Measurements from ENCODE around the gene NAALADL2. TPM values are rescaled to one million over a fixed set of nuclear protein-coding genes. Genes with fewer than 3 reads are reported as not detected.
"Not testable (repeated sequence)": the region's sequence is repeated elsewhere in the genome, so short reads cannot be mapped to it uniquely, and the experiment has no call there.

NAALADL2 gene
- total RNA-seq, 1 donor from 2014 or later: 5.2 TPM

DNA sequence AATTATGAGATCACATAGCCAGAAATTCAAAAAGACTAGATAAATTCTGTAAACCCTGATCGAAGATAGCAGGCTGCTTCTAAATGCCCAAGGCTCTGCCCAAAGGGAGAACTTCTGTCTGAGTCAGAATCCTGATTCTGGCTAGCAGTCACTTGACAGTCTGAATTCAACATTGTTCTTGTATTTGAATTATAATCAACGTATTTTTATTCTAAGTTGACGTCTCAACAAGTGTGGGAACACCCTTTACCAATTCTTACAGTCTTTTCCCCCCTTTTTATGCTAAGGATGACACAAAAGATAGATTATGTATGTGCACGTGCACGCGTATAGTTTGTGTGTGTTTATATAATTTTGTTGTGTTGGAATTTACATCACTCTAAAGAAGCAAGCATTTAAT, 552.8 kb downstream of the NAALADL2 start:
- no peak for ATAC-seq
- DNase-seq (ENCODE audit: missing footprints): no peak
- intact Hi-C loops (cut with DNase I): no loop called here

DNA sequence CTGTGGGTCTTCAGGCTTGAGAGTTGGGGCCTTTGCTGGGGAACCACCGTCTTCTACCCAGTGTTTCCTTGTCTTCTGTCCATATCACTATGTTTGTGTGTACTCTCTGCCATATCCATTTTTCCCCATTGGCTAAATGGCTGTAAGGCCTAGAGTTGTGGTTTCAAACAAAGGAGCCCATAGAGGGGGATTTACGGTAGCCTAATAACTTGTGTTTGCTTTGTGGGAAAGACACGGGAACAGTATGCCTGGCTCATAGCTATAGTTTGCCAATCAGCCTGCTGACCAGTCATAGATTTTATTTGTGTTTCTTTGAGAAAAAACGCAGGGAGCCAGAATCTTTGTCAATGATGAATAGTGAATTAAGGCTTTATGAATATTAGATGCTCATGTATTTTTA, 554.8 kb downstream of the NAALADL2 start:
- ATAC-seq: no peak
- intact Hi-C loops (cut with DNase I): no loop called here
- no peak for DNase-seq (ENCODE audit: missing footprints)

DNA sequence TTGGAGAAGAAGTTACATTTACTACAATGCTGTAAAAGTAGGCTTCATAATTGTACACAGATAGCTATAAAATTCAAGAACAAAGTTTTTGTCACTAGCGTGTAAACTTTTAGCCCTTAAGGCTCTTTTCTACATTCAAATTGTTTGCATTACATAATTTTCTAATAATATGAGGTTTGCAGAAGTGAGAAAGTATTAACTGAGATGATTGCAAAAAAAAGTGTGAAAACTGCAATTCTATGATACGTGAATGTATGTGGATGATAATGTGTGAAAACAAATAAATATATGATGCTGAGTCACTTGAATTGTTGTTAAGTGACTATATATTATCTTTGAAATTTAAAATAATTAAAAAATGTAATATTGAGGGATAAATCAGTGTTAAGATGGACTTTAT, 557.5 kb downstream of the NAALADL2 start:
- DNase-seq (ENCODE audit: missing footprints) (no peak), ATAC-seq (no peak)
- intact Hi-C loops (cut with DNase I): no loop called here

- ATAC-seq (no peak), DNase-seq (ENCODE audit: missing footprints) (no peak)
- intact Hi-C loops (cut with DNase I): no loop called here
These were observed 558.3 kb downstream of the NAALADL2 start for GRCh38 chr3:175417426-175417825.

- no peak for ATAC-seq
- no peak for DNase-seq (ENCODE audit: missing footprints)
- intact Hi-C loops (cut with DNase I): no loop called here
These were observed 562.8 kb downstream of the NAALADL2 start for GRCh38 chr3:175421902-175422301.

- DNase-seq (ENCODE audit: missing footprints) (no peak), ATAC-seq (no peak)
- intact Hi-C loops (cut with DNase I): no loop called here
These were observed 563.6 kb downstream of the NAALADL2 start for GRCh38 chr3:175422744-175423143.

GRCh38 chr3:175423848-175424247, 564.7 kb downstream of the NAALADL2 start:
- intact Hi-C loops (cut with DNase I); ATAC-seq; DNase-seq (ENCODE audit: missing footprints): not testable (repeated sequence)

- no peak for DNase-seq (ENCODE audit: missing footprints)
- intact Hi-C loops (cut with DNase I): no loop called here
- ATAC-seq: no peak
These were observed 567.7 kb downstream of the NAALADL2 start for GRCh38 chr3:175426805-175427204.

GRCh38 chr3:175428466-175428865, 569.3 kb downstream of the NAALADL2 start:
- ATAC-seq (no peak), DNase-seq (ENCODE audit: missing footprints) (no peak)
- intact Hi-C loops (cut with DNase I): no loop called here

GRCh38 chr3:175430983-175431773, 572.0 kb downstream of the NAALADL2 start:
- intact Hi-C loops (cut with DNase I): no loop called here
- ATAC-seq (no peak), DNase-seq (ENCODE audit: missing footprints) (no peak)

GRCh38 chr3:175432376-175433025, 573.4 kb downstream of the NAALADL2 start:
- DNase-seq (ENCODE audit: missing footprints) (no peak), ATAC-seq (no peak)
- intact Hi-C loops (cut with DNase I): no loop called here

GRCh38 chr3:175433026-175433674, 574.0 kb downstream of the NAALADL2 start:
- ATAC-seq (no peak), DNase-seq (ENCODE audit: missing footprints) (no peak)

GRCh38 chr3:175434561-175434960, 575.4 kb downstream of the NAALADL2 start:
- no peak for ATAC-seq
- intact Hi-C loops (cut with DNase I): no loop called here
- DNase-seq (ENCODE audit: missing footprints): no peak

More at GRCh38 chr3:175433026-175433674, 574.0 kb downstream of the NAALADL2 start:
- intact Hi-C loops (cut with DNase I): no loop called here

- DNase-seq (ENCODE audit: missing footprints): no peak
- no peak for ATAC-seq
- intact Hi-C loops (cut with DNase I): no loop called here
These were observed 584.5 kb downstream of the NAALADL2 start for GRCh38 chr3:175443682-175444081.

GRCh38 chr3:175445741-175446140, 586.6 kb downstream of the NAALADL2 start:
- intact Hi-C loops (cut with DNase I): no loop called here
- no peak for ATAC-seq
- no peak for DNase-seq (ENCODE audit: missing footprints)

- intact Hi-C loops (cut with DNase I): no loop called here
- ATAC-seq (no peak), DNase-seq (ENCODE audit: missing footprints) (no peak)
These were observed 588.4 kb downstream of the NAALADL2 start for GRCh38 chr3:175447521-175447920.

GRCh38 chr3:175453361-175453760, 594.2 kb downstream of the NAALADL2 start:
- ATAC-seq (no peak), DNase-seq (ENCODE audit: missing footprints) (no peak)
- intact Hi-C loops (cut with DNase I): no loop called here

DNA sequence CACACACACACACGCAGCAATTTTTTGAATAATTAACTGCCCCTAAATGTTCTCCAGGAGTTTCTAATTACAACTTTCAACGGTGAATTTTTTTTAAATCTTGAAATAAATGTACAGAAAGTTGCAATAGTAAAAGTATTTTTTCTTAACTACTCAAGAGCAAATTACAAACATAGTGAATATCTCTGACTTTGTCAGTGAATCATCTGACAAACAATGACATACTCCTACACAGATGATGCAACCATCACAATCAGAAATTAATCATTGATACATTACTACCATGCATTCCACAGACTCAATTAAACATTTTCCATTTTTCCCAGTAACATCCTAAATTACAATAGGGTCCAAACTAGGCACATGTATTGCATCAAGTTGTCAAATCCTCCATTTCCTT, 597.3 kb downstream of the NAALADL2 start:
- DNase-seq (ENCODE audit: missing footprints): no peak
- intact Hi-C loops (cut with DNase I): no loop called here
- no peak for ATAC-seq

DNA sequence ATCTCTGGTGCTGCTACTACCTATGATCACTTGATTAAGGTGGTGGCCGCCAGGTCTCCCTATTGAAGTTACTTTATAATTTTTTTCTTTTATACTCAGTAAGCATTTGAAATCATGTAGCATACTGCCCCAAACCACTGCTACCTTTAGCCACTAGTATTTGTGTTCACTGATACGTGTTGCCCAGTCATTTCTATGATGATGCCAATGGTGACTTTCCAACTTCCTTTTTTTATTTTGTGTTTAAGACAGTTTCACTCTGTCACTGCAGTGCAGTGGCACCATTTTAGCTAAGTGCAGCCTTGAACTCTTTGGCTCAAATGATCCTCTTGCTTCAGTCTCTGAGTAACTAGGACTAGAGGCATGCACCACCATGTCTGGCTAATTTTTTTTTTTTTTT, 598.2 kb downstream of the NAALADL2 start:
- DNase-seq (ENCODE audit: missing footprints): no peak
- no peak for ATAC-seq
- intact Hi-C loops (cut with DNase I): no loop called here

- intact Hi-C loops (cut with DNase I); ATAC-seq; DNase-seq (ENCODE audit: missing footprints): not testable (repeated sequence)
These were observed 601.8 kb downstream of the NAALADL2 start for GRCh38 chr3:175460849-175461399.

All from Right ventricle myocardium inferior (tissue), 1 donor.